ENCODE results near the gene CEP120.

CEP120 gene

GRCh38 chr5:123440456-123441181 lies 17.4 kb upstream of the CEP120 start:
- no peak overlapping the region for H3K4me3 ChIP-seq (ENCODE audit: low read depth, low read length)
- TF ChIP-seq CTCF (IDR thresholded peaks at IDR 0.05; ENCODE audit: low read depth, low read length, missing control alignments) = no peak
- DNase-seq (ENCODE audit: low read depth) = no peak
- in situ Hi-C loops (cut with HindIII; ENCODE audit: low sequenced_read_pairs) = no loop called here

DNA sequence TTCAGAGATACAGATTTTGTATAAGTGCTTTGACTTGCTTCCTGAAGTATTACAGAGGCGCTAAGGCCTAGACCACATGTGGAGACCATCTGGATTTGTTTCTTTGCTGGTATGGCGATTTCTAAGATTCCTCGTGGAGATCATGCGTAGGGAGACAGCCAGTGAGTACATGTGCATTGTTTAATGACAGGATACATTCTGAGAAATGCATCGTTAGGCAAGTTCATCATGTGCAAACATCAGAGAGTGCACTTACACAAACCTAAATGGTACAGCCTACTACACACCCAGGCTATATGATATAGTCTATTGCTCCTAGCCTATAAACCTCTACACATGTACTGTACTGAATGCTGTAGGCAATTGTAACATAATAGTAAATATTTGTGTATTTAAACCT lies 16.5 kb upstream of the CEP120 start:
- in situ Hi-C loops (cut with HindIII; ENCODE audit: low sequenced_read_pairs) = no loop called here
- DNase-seq (ENCODE audit: low read depth) = no peak
- no peak overlapping the region for H3K4me3 ChIP-seq (ENCODE audit: low read depth, low read length)
- no peak for TF ChIP-seq CTCF (IDR thresholded peaks at IDR 0.05; ENCODE audit: low read depth, low read length, missing control alignments)

GRCh38 chr5:123438902-123439301 lies 15.7 kb upstream of the CEP120 start:
- in situ Hi-C loops (cut with HindIII; ENCODE audit: low sequenced_read_pairs) = no loop called here
- TF ChIP-seq CTCF (IDR thresholded peaks at IDR 0.05; ENCODE audit: low read depth, low read length, missing control alignments) = no peak
- H3K4me3 ChIP-seq (ENCODE audit: low read depth, low read length) = no peak overlapping the region
- no peak for DNase-seq (ENCODE audit: low read depth)

GRCh38 chr5:123438244-123438643 lies 15.0 kb upstream of the CEP120 start:
- DNase-seq (ENCODE audit: low read depth) = no peak

GRCh38 chr5:123436201-123436600 lies 13.0 kb upstream of the CEP120 start:
- no peak overlapping the region for H3K4me3 ChIP-seq (ENCODE audit: low read depth, low read length)
- no peak for TF ChIP-seq CTCF (IDR thresholded peaks at IDR 0.05; ENCODE audit: low read depth, low read length, missing control alignments)
- in situ Hi-C loops (cut with HindIII; ENCODE audit: low sequenced_read_pairs) = no loop called here
- DNase-seq (ENCODE audit: low read depth) = no peak

More at GRCh38 chr5:123438244-123438643, 15.0 kb upstream of the CEP120 start:
- TF ChIP-seq CTCF (IDR thresholded peaks at IDR 0.05; ENCODE audit: low read depth, low read length, missing control alignments) = no peak
- no peak overlapping the region for H3K4me3 ChIP-seq (ENCODE audit: low read depth, low read length)
- in situ Hi-C loops (cut with HindIII; ENCODE audit: low sequenced_read_pairs) = no loop called here

- no peak for DNase-seq (ENCODE audit: low read depth)
- TF ChIP-seq CTCF (IDR thresholded peaks at IDR 0.05; ENCODE audit: low read depth, low read length, missing control alignments) = no peak
- H3K4me3 ChIP-seq (ENCODE audit: low read depth, low read length) = no peak overlapping the region
- in situ Hi-C loops (cut with HindIII; ENCODE audit: low sequenced_read_pairs) = no loop called here
Measured at GRCh38 chr5:123434796-123435195, 11.6 kb upstream of the CEP120 start.

All from astrocyte of the cerebellum (primary cell).